GM21786 (cell line): ENCODE measurements around the gene CLPTM1L.

ENCODE experiments used
- ATAC-seq: cut with Tn5 transposase; IDR thresholded peaks from one replicate; pipeline ENCODE4 v1.9.1; 2021; ENCODE audit not compliant: unreplicated experiment

Gene CLPTM1L, protein sequence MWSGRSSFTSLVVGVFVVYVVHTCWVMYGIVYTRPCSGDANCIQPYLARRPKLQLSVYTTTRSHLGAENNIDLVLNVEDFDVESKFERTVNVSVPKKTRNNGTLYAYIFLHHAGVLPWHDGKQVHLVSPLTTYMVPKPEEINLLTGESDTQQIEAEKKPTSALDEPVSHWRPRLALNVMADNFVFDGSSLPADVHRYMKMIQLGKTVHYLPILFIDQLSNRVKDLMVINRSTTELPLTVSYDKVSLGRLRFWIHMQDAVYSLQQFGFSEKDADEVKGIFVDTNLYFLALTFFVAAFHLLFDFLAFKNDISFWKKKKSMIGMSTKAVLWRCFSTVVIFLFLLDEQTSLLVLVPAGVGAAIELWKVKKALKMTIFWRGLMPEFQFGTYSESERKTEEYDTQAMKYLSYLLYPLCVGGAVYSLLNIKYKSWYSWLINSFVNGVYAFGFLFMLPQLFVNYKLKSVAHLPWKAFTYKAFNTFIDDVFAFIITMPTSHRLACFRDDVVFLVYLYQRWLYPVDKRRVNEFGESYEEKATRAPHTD

GRCh38 chr5:1344975-1345838 is at the start of gene CLPTM1L:
CLPTM1L (minus strand) TSS chr5:1345099; CDS start chr5:1344841, 258 bp downstream.
- ATAC-seq: peak; percentile 72

DNA sequence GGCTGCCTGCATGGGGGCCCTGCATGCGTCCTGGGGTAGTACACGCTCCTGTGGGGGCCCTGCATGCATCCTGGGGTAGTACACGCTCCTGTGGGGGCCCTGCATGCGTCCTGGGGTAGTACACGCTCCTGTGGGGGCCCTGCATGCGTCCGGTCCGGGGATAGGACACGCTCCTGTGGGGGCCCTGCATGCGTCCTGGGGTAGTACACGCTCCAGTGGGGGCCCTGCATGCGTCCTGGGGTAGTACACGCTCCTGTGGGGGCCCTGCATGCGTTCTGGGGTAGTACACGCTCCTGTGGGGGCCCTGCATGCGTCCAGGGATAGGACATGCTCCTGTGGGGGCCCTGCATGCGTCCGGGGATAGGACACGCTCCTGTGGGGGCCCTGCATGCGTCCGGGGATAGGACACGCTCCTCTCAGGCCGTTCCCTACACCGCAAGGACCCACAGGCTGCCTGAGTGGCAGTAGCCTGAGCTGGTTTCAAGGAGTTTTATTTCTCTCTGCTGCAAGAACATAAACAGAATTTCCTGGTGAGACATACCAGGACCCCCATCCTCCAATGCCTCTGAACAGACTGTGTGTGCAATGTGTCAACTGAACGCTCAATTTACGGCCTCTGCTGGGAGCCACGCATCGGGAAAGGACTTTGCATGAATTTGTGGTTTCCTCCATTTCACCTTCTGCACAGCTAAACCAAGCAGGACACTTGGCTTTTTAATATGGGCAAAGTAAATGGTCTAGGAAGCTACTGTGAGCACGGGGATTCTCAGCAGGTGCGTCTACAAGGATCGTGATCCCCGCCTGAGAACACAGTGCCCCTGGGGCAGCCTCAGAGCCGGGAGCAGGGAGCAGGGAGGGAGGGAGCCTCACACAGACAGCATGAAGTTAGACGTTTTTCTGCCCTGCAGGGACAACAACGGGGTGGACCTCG is 48.9 kb upstream of the CLPTM1L start:
- ATAC-seq: no peak

DNA sequence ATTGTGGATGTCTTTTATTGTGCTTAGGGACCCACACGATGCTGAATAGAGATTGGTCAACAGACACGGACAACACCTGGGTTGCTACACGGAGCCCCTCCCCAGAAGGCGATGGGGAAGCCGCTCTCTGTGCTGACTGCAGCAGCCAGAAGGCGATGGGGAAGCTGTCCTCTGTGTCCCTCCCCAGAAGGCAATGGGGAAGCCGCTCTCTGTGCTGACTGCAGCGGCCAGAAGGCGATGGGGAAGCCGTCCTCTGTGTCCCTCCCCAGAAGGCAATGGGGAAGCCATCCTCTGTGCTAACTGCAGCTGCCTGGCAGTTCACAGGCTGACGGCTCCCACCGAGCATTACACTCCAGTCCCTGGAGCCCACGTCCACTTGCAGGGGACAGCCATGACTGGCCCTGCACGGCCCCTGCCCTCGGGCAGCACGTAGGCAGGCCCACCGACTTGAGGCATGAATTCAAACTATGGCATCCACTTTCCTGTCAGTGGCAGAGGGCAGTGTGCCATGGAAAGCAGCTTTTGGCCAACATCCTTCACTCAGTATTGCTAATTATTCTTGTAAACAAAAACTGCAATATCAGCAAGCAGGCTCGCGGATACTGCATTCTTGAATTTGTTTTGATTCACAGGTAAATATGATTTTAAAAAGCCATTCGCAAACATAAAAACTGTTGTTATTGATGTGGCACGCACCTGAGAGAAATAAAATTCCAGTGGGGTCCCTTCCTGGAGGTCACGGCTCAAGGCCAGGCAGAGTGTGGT is 48.1 kb upstream of the CLPTM1L start:
- ATAC-seq: no peak

- ATAC-seq: no peak
These were observed 47.4 kb upstream of the CLPTM1L start for GRCh38 chr5:1392261-1392660.

DNA sequence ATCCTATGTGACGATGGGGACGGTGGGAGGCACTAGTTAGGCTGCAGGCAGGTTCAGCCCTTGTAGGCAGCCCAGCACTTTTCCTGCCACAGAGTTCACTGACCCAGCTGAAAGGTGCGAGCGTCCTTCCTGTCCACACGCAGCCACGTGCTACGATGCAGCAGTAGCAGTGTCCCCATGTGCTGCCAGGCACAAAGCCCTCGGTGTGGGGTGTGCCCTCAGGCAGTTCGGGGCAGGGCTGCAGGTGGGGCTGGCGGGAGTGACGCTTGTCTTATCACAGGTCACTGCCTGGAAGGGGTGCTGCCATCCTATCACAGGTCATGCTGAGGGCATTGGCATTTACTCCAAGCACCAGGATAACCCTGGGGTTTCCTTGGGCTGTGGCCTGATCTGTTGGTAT is 46.8 kb upstream of the CLPTM1L start:
- ATAC-seq: no peak

GRCh38 chr5:1390861-1391600 is 46.1 kb upstream of the CLPTM1L start:
- ATAC-seq: no peak

DNA sequence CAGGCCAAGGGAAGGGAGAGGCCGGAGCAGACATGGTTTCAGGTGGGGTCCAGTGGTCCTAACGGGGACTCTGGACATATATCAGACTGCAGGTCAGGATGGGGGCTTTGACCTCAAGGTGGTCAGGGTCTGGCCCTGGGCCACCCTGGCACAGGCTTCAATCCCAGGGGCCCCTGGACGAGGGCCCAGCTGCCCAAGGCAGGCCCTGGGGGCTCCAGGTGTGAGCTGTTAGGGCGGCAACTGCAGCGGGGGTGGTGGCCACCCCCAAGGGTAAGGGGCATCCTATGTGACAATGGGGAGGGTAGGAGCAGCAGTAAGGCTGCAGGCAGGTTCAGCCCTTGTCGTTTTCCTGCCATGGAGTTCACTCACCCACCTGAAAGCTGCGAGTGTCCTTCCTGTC is 45.4 kb upstream of the CLPTM1L start:
- ATAC-seq: no peak

GRCh38 chr5:1388383-1388967 is 43.6 kb upstream of the CLPTM1L start:
- ATAC-seq: no peak

DNA sequence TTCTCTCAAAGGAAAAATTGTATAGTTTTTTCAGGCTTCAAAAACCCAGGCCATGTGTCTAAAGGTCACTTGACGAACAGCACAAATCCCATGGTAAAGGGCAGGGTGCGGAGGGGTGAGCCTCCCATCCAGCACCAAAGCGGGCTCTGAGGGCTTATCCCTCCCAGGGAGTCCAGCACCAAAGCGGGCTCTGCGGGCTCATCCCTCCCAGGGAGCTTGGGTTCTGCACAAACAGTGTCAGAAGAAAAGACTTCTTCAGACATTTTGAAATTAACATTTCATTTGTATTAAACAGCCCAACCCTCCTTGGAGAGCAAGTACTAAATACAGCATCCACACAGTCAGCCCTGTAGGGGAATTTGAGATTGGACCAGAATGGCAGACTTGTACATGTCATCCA is 43.0 kb upstream of the CLPTM1L start:
- ATAC-seq: no peak

GRCh38 chr5:1387059-1387755 is 42.3 kb upstream of the CLPTM1L start:
- ATAC-seq: no peak

- ATAC-seq: peak; percentile 39
These were observed 41.4 kb upstream of the CLPTM1L start for GRCh38 chr5:1386274-1386717.

DNA sequence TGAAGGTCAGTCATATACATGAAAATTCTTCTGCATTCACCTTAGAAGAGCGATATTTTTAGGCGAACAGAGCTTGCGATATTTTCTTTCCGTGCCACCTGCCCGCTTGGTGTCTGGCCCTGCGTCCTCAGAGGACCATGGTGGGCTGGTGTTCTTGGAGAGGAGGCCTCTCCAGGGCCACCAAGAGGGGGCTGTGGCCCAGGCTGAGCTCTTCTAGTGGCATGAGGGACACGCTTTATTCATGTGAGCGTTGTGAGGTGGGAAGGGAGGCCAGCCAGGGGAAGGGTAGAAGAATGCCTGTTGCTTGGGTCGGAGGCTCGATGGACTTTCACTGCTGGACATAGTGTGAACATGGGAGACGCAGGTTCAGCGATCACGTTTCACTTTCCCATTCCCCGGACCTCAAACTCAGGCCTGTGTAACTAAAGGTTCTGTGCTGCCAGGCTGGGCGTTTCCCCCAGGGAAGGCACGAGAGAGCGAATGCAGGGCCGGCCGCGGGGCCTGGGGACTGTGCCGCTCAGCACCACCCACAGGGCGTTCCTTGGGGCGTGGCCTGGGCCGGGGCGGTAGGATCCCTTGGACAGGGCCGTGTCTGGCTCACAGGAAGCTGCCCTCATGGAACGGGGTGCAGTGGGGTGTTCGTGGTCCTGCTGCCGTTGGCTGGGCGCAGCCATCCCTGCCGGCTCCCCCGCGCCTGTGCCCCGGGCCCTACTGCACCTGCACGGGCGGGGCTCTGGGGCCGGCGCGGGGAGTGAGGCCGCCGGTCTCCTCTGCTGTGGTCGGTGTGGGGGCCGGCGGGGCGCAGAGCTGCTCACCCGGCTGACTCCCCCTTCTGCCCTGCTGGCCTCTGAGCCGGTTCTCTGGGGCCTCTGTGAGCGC is 40.7 kb upstream of the CLPTM1L start:
- ATAC-seq: peak; percentile 82

GRCh38 chr5:1384521-1384920 is 39.6 kb upstream of the CLPTM1L start:
- ATAC-seq: no peak

- ATAC-seq: no peak
These were observed 39.0 kb upstream of the CLPTM1L start for GRCh38 chr5:1383886-1384401.

DNA sequence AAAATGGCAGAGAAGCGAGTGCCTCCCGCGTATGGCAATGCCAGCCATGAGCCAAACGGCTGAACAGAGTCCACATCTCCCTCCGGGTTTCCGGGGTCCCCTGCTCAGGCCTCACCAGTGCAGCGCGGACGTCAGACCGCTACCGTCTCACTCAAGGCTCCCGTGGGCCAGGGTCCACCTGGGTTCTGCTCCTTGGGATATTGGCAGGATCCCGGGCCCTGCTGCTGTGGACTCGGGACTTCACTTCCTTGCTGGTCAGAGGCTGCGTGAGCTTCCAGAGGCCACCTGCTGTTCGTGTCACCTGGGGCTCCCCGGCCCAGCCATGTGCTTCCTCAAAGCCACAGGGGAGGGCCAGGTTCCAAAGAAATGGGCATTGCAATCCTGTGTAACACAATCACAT is 38.4 kb upstream of the CLPTM1L start:
- no peak for ATAC-seq

GRCh38 chr5:1382248-1382700 is 37.4 kb upstream of the CLPTM1L start:
- no peak for ATAC-seq
